WTC11 (cell line): ENCODE results near the gene YIF1B. TPM values are rescaled to one million over a fixed set of nuclear protein-coding genes. Genes with fewer than 3 reads are reported as not detected.

Experiments used
- ATAC-seq: fragments of 200-7000 bp; cut with Tn5 transposase; 2 replicates; pipeline ENCODE4 v1.10.0; 2021; ENCODE audit warnings: mild to moderate bottlenecking, moderate library complexity
- CTCF ChIA-PET: fragments of 300-600 bp; sonication (Branson Sonifier 250); formaldehyde crosslinking; loops from one replicate; lab custom pipeline; 2021; ENCODE audit warnings: antibody characterized with exemption; lab: Charles Lee
- POLR2A ChIA-PET: fragments of 350-600 bp; sonication (Branson Sonifier 250); formaldehyde crosslinking; loops from one replicate; lab custom pipeline; 2021; ENCODE audit warnings: antibody characterized with exemption; lab: Charles Lee
- DNase-seq: peaks from one replicate; pipeline ENCODE4 v3.0.0; 2021; ENCODE audit warnings: low spot score
- H3K27ac Mint-ChIP-seq: 2 replicates; pipeline ENCODE4 v1.8.0; 2021; ENCODE audit warnings: mixed read lengths
- H3K27me3 Mint-ChIP-seq: 2 replicates; pipeline ENCODE4 v1.8.0; 2021; ENCODE audit warnings: low read depth, mild to moderate bottlenecking, moderate library complexity, mixed read lengths
- H3K36me3 Mint-ChIP-seq: 2 replicates; pipeline ENCODE4 v1.8.0; 2021; ENCODE audit warnings: mixed read lengths
- H3K4me1 Mint-ChIP-seq: 2 replicates; pipeline ENCODE4 v1.8.0; 2022; ENCODE audit warnings: mixed read lengths
- H3K4me3 Mint-ChIP-seq: 2 replicates; pipeline ENCODE4 v1.8.0; 2021; ENCODE audit warnings: mild to moderate bottlenecking, moderate library complexity, mixed read lengths
- H3K9me3 Mint-ChIP-seq: 2 replicates; pipeline ENCODE4 v1.8.0; 2021; ENCODE audit warnings: mixed read lengths
- GTF2I ChIP-seq: fragments of 250-450 bp; sonication (Bioruptor Pico); conservative IDR thresholded peaks from 2 replicates; pipeline ENCODE4 v1.4.0; 2021; ENCODE audit warnings: mild to moderate bottlenecking
- JUN ChIP-seq: sonication (generic); formaldehyde crosslinking; IDR thresholded peaks from 2 replicates; pipeline ENCODE4 v1.8.0; 2023; ENCODE audit warnings: mild to moderate bottlenecking, missing genetic modification reagents
- SMAD3 ChIP-seq: sonication (generic); formaldehyde crosslinking; IDR thresholded peaks from 2 replicates; pipeline ENCODE4 v1.8.0; 2022; ENCODE audit warnings: missing genetic modification reagents, mild to moderate bottlenecking, borderline replicate concordance
- SP1 ChIP-seq: sonication (generic); formaldehyde crosslinking; conservative IDR thresholded peaks from 2 replicates; pipeline ENCODE4 v1.8.1; 2022; ENCODE audit warnings: missing genetic modification reagents
- TCF7 ChIP-seq: sonication (generic); formaldehyde crosslinking; IDR thresholded peaks from 2 replicates; pipeline ENCODE4 v1.8.0; 2022; ENCODE audit warnings: mild to moderate bottlenecking, low read depth, missing genetic modification reagents, moderate library complexity
- ZNF671 ChIP-seq: fragments of 250-450 bp; sonication (Bioruptor Pico); IDR thresholded peaks from 2 replicates; pipeline ENCODE4 v1.8.0; 2021; ENCODE audit warnings: mild to moderate bottlenecking
- total RNA-seq: library from RNA; stranded (reverse); gene quantifications from 3 replicates; pipeline ENCODE4 v1.2.3, GENCODE V29; 2021
- TF ChIP-seq, protein P1 (sequence below): fragments of 250-450 bp; sonication (Bioruptor Pico); IDR thresholded peaks from 2 replicates; pipeline ENCODE4 v1.9.0; 2021; ENCODE audit warnings: mild to moderate bottlenecking
- TF ChIP-seq, protein P2 (sequence below): sonication (generic); formaldehyde crosslinking; IDR thresholded peaks from 2 replicates; pipeline ENCODE4 v1.8.1; 2022; ENCODE audit warnings: mild to moderate bottlenecking, missing genetic modification reagents, moderate library complexity, borderline replicate concordance
- TF ChIP-seq, protein P3 (sequence below): sonication (generic); formaldehyde crosslinking; conservative IDR thresholded peaks from 2 replicates; pipeline ENCODE4 v1.8.1; 2022; ENCODE audit warnings: mild to moderate bottlenecking, missing genetic modification reagents
- TF ChIP-seq, protein P4 (sequence below): sonication (generic); formaldehyde crosslinking; IDR thresholded peaks from 2 replicates; pipeline ENCODE4 v1.8.1; 2022; ENCODE audit warnings: low read depth, mild to moderate bottlenecking, moderate library complexity, missing genetic modification reagents, borderline replicate concordance
- TF ChIP-seq, protein P5 (sequence below): sonication (generic); formaldehyde crosslinking; IDR thresholded peaks from 2 replicates; pipeline ENCODE4 v1.8.1; 2023; ENCODE audit warnings: mild to moderate bottlenecking, missing genetic modification reagents
- TF ChIP-seq, protein P6 (sequence below): sonication (generic); formaldehyde crosslinking; IDR thresholded peaks from 2 replicates; pipeline ENCODE4 v1.8.1; 2023; ENCODE audit warnings: mild to moderate bottlenecking, missing genetic modification reagents
- TF ChIP-seq, protein P7 (sequence below): sonication (generic); formaldehyde crosslinking; IDR thresholded peaks from 2 replicates; pipeline ENCODE4 v1.8.1; 2022; ENCODE audit warnings: missing genetic modification reagents, borderline replicate concordance
- TF ChIP-seq, protein P8 (sequence below): sonication (generic); formaldehyde crosslinking; IDR thresholded peaks from 2 replicates; pipeline ENCODE4 v1.8.1; 2023; ENCODE audit warnings: mild to moderate bottlenecking, missing genetic modification reagents, borderline replicate concordance

The YIF1B gene
- total RNA-seq, 1 experiment from 2014 or later = 83.3 TPM

DNA sequence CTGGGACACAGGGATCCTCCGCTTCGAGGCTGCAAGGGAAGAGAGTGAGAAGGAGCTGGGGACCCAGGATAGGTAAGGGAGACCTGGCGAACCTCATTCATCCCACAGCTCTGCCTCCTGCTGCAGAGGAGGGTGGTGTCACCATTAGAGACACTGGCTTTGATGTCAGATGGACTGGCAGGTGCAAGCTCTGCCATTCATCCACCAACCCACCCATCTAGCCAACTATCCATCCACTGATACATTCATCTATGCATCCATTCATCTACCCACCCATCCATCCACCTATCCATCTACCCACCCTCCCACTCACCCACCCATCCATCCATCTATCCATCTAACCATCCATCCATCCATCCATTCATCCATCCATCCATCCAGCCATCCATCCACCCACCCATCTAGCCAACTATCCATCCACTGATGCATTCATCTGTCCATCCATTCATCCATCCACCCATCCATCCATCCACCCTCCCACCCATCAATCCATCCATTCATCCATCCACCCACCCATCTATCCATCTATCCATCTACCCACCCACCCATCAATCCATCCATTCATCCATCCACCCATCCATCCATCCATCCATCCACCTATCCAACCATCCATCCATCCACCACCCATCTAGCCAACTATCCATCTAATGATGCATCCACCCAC lies 6.0 kb downstream of the YIF1B start:
- CTCF ChIA-PET = interaction anchor here (0.5 to 0.6 kb wide), 2 partner anchors 19 to 614 kb away, joined by 3 read pairs; no protein-coding TSS in a partner anchor
- POLR2A ChIA-PET = interaction anchor here (0.5 to 0.9 kb wide), 2 partner anchors 24 to 403 kb away, joined by 3 to 4 read pairs; partner anchors contain the start of gene WDR87
- no peak overlapping the region for H3K4me3 Mint-ChIP-seq
- ATAC-seq = no peak
- TF ChIP-seq, protein P1, sequence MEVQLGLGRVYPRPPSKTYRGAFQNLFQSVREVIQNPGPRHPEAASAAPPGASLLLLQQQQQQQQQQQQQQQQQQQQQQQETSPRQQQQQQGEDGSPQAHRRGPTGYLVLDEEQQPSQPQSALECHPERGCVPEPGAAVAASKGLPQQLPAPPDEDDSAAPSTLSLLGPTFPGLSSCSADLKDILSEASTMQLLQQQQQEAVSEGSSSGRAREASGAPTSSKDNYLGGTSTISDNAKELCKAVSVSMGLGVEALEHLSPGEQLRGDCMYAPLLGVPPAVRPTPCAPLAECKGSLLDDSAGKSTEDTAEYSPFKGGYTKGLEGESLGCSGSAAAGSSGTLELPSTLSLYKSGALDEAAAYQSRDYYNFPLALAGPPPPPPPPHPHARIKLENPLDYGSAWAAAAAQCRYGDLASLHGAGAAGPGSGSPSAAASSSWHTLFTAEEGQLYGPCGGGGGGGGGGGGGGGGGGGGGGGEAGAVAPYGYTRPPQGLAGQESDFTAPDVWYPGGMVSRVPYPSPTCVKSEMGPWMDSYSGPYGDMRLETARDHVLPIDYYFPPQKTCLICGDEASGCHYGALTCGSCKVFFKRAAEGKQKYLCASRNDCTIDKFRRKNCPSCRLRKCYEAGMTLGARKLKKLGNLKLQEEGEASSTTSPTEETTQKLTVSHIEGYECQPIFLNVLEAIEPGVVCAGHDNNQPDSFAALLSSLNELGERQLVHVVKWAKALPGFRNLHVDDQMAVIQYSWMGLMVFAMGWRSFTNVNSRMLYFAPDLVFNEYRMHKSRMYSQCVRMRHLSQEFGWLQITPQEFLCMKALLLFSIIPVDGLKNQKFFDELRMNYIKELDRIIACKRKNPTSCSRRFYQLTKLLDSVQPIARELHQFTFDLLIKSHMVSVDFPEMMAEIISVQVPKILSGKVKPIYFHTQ (CRISPR knock-in tag) = no peak
- TF ChIP-seq JUN (CRISPR knock-in tag) (no peak), ZNF671 (no peak), TCF7 (CRISPR knock-in tag) (no peak), GTF2I (CRISPR knock-in tag) (no peak)
- TF ChIP-seq, protein P2, sequence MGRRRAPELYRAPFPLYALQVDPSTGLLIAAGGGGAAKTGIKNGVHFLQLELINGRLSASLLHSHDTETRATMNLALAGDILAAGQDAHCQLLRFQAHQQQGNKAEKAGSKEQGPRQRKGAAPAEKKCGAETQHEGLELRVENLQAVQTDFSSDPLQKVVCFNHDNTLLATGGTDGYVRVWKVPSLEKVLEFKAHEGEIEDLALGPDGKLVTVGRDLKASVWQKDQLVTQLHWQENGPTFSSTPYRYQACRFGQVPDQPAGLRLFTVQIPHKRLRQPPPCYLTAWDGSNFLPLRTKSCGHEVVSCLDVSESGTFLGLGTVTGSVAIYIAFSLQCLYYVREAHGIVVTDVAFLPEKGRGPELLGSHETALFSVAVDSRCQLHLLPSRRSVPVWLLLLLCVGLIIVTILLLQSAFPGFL (CRISPR knock-in tag) = no peak
- TF ChIP-seq, protein P3, sequence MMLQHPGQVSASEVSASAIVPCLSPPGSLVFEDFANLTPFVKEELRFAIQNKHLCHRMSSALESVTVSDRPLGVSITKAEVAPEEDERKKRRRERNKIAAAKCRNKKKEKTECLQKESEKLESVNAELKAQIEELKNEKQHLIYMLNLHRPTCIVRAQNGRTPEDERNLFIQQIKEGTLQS (CRISPR knock-in tag) = no peak
- TF ChIP-seq, protein P4, sequence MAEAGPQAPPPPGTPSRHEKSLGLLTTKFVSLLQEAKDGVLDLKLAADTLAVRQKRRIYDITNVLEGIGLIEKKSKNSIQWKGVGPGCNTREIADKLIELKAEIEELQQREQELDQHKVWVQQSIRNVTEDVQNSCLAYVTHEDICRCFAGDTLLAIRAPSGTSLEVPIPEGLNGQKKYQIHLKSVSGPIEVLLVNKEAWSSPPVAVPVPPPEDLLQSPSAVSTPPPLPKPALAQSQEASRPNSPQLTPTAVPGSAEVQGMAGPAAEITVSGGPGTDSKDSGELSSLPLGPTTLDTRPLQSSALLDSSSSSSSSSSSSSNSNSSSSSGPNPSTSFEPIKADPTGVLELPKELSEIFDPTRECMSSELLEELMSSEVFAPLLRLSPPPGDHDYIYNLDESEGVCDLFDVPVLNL (CRISPR knock-in tag) = no peak
- TF ChIP-seq, protein P5, sequence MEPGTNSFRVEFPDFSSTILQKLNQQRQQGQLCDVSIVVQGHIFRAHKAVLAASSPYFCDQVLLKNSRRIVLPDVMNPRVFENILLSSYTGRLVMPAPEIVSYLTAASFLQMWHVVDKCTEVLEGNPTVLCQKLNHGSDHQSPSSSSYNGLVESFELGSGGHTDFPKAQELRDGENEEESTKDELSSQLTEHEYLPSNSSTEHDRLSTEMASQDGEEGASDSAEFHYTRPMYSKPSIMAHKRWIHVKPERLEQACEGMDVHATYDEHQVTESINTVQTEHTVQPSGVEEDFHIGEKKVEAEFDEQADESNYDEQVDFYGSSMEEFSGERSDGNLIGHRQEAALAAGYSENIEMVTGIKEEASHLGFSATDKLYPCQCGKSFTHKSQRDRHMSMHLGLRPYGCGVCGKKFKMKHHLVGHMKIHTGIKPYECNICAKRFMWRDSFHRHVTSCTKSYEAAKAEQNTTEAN (CRISPR knock-in tag) = no peak
- TF ChIP-seq, protein P6, sequence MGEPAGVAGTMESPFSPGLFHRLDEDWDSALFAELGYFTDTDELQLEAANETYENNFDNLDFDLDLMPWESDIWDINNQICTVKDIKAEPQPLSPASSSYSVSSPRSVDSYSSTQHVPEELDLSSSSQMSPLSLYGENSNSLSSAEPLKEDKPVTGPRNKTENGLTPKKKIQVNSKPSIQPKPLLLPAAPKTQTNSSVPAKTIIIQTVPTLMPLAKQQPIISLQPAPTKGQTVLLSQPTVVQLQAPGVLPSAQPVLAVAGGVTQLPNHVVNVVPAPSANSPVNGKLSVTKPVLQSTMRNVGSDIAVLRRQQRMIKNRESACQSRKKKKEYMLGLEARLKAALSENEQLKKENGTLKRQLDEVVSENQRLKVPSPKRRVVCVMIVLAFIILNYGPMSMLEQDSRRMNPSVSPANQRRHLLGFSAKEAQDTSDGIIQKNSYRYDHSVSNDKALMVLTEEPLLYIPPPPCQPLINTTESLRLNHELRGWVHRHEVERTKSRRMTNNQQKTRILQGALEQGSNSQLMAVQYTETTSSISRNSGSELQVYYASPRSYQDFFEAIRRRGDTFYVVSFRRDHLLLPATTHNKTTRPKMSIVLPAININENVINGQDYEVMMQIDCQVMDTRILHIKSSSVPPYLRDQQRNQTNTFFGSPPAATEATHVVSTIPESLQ (CRISPR knock-in tag) = no peak
- TF ChIP-seq, all 79 proteins: peak for 0
- H3K36me3 Mint-ChIP-seq = no peaks in the 10 kb centered on the region
- H3K27me3 Mint-ChIP-seq = no peaks in the 10 kb centered on the region
- DNase-seq = no peak
- no peaks in the 10 kb centered on the region for H3K9me3 Mint-ChIP-seq
- H3K27ac Mint-ChIP-seq = no peak overlapping the region
- peaks cover 10% of the 10 kb centered on the region for H3K4me1 Mint-ChIP-seq

DNA sequence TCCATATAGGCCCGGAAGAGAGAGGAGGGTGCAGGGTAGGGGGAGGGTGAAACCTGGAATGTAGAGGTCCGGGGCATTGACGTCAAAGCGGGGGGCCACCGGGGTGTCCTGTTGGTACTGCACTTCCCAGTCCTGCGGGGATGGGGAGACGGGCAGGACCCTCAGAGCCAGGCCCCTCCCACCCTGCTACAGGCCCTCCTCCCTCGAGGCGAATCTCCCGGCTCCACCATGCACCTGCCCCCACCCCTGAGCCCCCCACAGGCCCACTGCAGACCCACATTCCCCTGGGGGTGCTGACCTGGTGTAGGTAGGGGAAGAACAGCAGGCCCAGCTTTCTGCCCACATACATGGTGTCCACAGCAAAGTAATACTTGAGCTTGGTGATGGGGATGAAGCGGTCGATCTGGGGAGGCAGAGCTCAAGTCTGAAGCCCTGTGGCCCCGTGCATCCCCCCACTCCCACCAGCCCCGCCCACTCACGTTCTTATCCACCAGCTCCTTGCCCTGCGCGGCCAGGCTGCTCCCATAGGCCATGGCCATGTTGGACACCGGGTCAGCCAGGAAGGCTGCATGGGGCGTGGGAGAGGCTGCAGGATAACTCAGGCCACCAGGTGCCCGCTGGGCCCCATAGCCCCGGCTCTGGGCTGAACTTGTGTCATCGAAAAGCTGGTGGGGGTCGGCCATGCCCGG lies 6.7 kb downstream of the YIF1B start:
- H3K9me3 Mint-ChIP-seq = no peaks in the 10 kb centered on the region
- TF ChIP-seq, protein P7, sequence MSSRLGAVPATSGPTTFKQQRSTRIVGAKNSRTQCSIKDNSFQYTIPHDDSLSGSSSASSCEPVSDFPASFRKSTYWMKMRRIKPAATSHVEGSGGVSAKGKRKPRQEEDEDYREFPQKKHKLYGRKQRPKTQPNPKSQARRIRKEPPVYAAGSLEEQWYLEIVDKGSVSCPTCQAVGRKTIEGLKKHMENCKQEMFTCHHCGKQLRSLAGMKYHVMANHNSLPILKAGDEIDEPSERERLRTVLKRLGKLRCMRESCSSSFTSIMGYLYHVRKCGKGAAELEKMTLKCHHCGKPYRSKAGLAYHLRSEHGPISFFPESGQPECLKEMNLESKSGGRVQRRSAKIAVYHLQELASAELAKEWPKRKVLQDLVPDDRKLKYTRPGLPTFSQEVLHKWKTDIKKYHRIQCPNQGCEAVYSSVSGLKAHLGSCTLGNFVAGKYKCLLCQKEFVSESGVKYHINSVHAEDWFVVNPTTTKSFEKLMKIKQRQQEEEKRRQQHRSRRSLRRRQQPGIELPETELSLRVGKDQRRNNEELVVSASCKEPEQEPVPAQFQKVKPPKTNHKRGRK (CRISPR knock-in tag) = no peak
- TF ChIP-seq SP1 (no peak), SMAD3 (CRISPR knock-in tag) (no peak)
- TF ChIP-seq, protein P8, sequence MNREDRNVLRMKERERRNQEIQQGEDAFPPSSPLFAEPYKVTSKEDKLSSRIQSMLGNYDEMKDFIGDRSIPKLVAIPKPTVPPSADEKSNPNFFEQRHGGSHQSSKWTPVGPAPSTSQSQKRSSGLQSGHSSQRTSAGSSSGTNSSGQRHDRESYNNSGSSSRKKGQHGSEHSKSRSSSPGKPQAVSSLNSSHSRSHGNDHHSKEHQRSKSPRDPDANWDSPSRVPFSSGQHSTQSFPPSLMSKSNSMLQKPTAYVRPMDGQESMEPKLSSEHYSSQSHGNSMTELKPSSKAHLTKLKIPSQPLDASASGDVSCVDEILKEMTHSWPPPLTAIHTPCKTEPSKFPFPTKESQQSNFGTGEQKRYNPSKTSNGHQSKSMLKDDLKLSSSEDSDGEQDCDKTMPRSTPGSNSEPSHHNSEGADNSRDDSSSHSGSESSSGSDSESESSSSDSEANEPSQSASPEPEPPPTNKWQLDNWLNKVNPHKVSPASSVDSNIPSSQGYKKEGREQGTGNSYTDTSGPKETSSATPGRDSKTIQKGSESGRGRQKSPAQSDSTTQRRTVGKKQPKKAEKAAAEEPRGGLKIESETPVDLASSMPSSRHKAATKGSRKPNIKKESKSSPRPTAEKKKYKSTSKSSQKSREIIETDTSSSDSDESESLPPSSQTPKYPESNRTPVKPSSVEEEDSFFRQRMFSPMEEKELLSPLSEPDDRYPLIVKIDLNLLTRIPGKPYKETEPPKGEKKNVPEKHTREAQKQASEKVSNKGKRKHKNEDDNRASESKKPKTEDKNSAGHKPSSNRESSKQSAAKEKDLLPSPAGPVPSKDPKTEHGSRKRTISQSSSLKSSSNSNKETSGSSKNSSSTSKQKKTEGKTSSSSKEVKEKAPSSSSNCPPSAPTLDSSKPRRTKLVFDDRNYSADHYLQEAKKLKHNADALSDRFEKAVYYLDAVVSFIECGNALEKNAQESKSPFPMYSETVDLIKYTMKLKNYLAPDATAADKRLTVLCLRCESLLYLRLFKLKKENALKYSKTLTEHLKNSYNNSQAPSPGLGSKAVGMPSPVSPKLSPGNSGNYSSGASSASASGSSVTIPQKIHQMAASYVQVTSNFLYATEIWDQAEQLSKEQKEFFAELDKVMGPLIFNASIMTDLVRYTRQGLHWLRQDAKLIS (CRISPR knock-in tag) = no peak

More for the DNA sequence above, 6.7 kb downstream of the YIF1B start:
- POLR2A ChIA-PET = interaction anchor here (0.5 to 0.9 kb wide), 2 partner anchors 24 to 403 kb away, joined by 3 to 4 read pairs; partner anchors contain the start of gene WDR87
- H3K4me3 Mint-ChIP-seq = no peak overlapping the region
- no peak overlapping the region for H3K27ac Mint-ChIP-seq
- DNase-seq = no peak
- CTCF ChIA-PET = interaction anchor here (0.5 kb wide), 1 partner anchor 614 kb away, joined by 3 read pairs; no protein-coding TSS in a partner anchor
- H3K27me3 Mint-ChIP-seq = no peaks in the 10 kb centered on the region
- H3K36me3 Mint-ChIP-seq = no peaks in the 10 kb centered on the region
- no peak for ATAC-seq
- H3K4me1 Mint-ChIP-seq = peaks cover 10% of the 10 kb centered on the region
